Upper lobe of left lung (tissue), 6 donors: ENCODE results near the gene PSMD1. TPM values are rescaled to one million over a fixed set of nuclear protein-coding genes. Genes with fewer than 3 reads are reported as not detected.
A peak's percentile ranks its signal among the peaks of the same experiment; 100 is the strongest.

Experiments used
- ATAC-seq, 2 donors: fragments of 200-7000 bp; cut with Tn5 transposase; one replicate each; pipeline ENCODE4 v1.9.1; 2022; ENCODE audit warnings: mild to moderate bottlenecking in 2 of 2, moderate library complexity in 2 of 2; ENCODE audit not compliant: low FRiP score in 2 of 2
- DNase-seq, 2 donors: peaks; one replicate each; pipeline ENCODE4 v3.0.0-alpha.2; 2019 to 2020
- H3K27ac ChIP-seq, 4 donors: fragments of 200-600 bp; sonication (generic); one replicate each; pipeline ENCODE4 v1.5.1; 2016 to 2019
- H3K27me3 ChIP-seq, 4 donors: fragments of 200-600 bp; sonication (generic); one replicate each; pipeline ENCODE4 v1.5.1; 2017 to 2019
- H3K36me3 ChIP-seq, 4 donors: fragments of 200-600 bp; sonication (generic); one replicate each; pipeline ENCODE4 v1.5.1; 2016 to 2019
- H3K4me1 ChIP-seq, 4 donors: fragments of 200-600 bp; sonication (generic); one replicate each; pipeline ENCODE4 v1.5.1; 2018 to 2019
- H3K4me3 ChIP-seq, 4 donors: fragments of 200-600 bp; sonication (generic); one replicate each; pipeline ENCODE4 v1.5.1; 2017 to 2019; ENCODE audit warnings: mild to moderate bottlenecking in 2 of 4, moderate library complexity in 1 of 4
- H3K9me3 ChIP-seq, 4 donors: fragments of 200-600 bp; sonication (generic); one replicate each; pipeline ENCODE4 v1.5.1; 2018 to 2019
- CTCF ChIP-seq, 6 experiments: fragments of 450-650 bp in 4 of 6; fragments of 200-600 bp in 2 of 6; sonication (generic) in 2 of 6; IDR thresholded peaks; one replicate each; pipeline ENCODE4 v1.5.1; 2016 to 2019; ENCODE audit warnings: antibody characterized with exemption in 6 of 6
- EP300 ChIP-seq, 4 donors: sonication (generic); formaldehyde crosslinking; IDR thresholded peaks; one replicate each; pipeline ENCODE4 v1.5.1; 2017; ENCODE audit warnings: antibody characterized with exemption in 4 of 4, control low read depth in 2 of 4
- POLR2A ChIP-seq, 4 donors: fragments of 450-650 bp; IDR thresholded peaks; one replicate each; pipeline ENCODE4 v1.5.1; 2016 to 2017; ENCODE audit warnings: antibody characterized with exemption in 4 of 4, mild to moderate bottlenecking in 2 of 4
- POLR2AphosphoS5 ChIP-seq, 2 donors: sonication (generic); formaldehyde crosslinking; IDR thresholded peaks; one replicate each; pipeline ENCODE4 v1.5.1; 2017; ENCODE audit warnings: antibody characterized with exemption in 2 of 2
- WGBS, 2 donors: methylation state at CpG; one replicate each; pipeline ENCODE4 v1.1.5; 2017 to 2018; 5-methylcytosine and 5-hydroxymethylcytosine counted together
- total RNA-seq, 6 donors: library from RNA; depleted of rRNA in 4 of 6; stranded (reverse); fragments of >200 nt in 4 of 6; gene quantifications; one replicate each; pipeline versions ENCODE4 v1.1.0 to v1.2.1, GENCODE V29; 2016 to 2021
- donor health status: DM: no; HTN: no; CAD: no; lungs with moderate emphysema.
- donor health status: DM: no; HTN: yes; CAD: no; lungs with severe emphysema.

Gene PSMD1
- total RNA-seq, 6 donors from 2014 or later, result 24.6 to 68.1 (median 57.0) TPM

- H3K4me1 ChIP-seq, result peaks cover 22 to 33% (median 24%) of the 10 kb centered on the region in 4 donors
- no peaks in the 10 kb centered on the region for H3K27me3 ChIP-seq
- peak overlapping the region in 3 of 4 donors; percentile 17 to 74 (median 33) for H3K27ac ChIP-seq
- H3K4me3 ChIP-seq, result no peak overlapping the region
- DNase-seq, result no peak
- 80 to 84% methylated on average over 8 of the region's 8 CpGs for WGBS, 2 donors
- H3K9me3 ChIP-seq, result no peaks in the 10 kb centered on the region
- TF ChIP-seq POLR2A (IDR thresholded peaks at IDR 0.05) (no peak), EP300 (IDR thresholded peaks at IDR 0.05) (no peak), CTCF (IDR thresholded peaks at IDR 0.05) (no peak), POLR2AphosphoS5 (IDR thresholded peaks at IDR 0.05) (no peak)
- ATAC-seq, result no peak
- no peaks in the 10 kb centered on the region for H3K36me3 ChIP-seq
Measured at GRCh38 chr2:231182513-231182899, 125.8 kb downstream of the PSMD1 start.

- no peak for TF ChIP-seq EP300 (IDR thresholded peaks at IDR 0.05)
- no peak for TF ChIP-seq POLR2AphosphoS5 (IDR thresholded peaks at IDR 0.05)
- no peak for TF ChIP-seq CTCF (IDR thresholded peaks at IDR 0.05)
- TF ChIP-seq POLR2A (IDR thresholded peaks at IDR 0.05), result no peak
- DNase-seq, result no peak
- H3K27me3 ChIP-seq, result no peaks in the 10 kb centered on the region
- no peaks in the 10 kb centered on the region for H3K36me3 ChIP-seq
- H3K4me1 ChIP-seq, result peaks cover 22 to 33% (median 24%) of the 10 kb centered on the region in 4 donors
- H3K9me3 ChIP-seq, result no peaks in the 10 kb centered on the region
- H3K4me3 ChIP-seq, result no peak overlapping the region
- WGBS, 2 donors, result 93 to 94% methylated on average over 8 of the region's 8 CpGs
- no peak for ATAC-seq
- no peak overlapping the region for H3K27ac ChIP-seq
Measured at GRCh38 chr2:231183851-231184250, 127.2 kb downstream of the PSMD1 start.

- Histone ChIP-seq H3K27ac (no peak overlapping the region), H3K4me1 (peaks cover 22 to 33% (median 24%) of the 10 kb centered on the region in 4 donors), H3K9me3 (no peaks in the 10 kb centered on the region), H3K27me3 (no peaks in the 10 kb centered on the region), H3K4me3 (no peak overlapping the region), H3K36me3 (no peaks in the 10 kb centered on the region)
- WGBS, 2 donors, result 90 to 98% methylated on average over 1 to 4 of the region's 4 CpGs
- DNase-seq, result no peak
- ATAC-seq, result no peak
- no peak for TF ChIP-seq POLR2AphosphoS5 (IDR thresholded peaks at IDR 0.05)
- no peak for TF ChIP-seq CTCF (IDR thresholded peaks at IDR 0.05)
- TF ChIP-seq POLR2A (IDR thresholded peaks at IDR 0.05), result no peak
- no peak for TF ChIP-seq EP300 (IDR thresholded peaks at IDR 0.05)
Measured at GRCh38 chr2:231184319-231184718, 127.7 kb downstream of the PSMD1 start.

GRCh38 chr2:231185050-231185725 is 128.5 kb downstream of the PSMD1 start:
- H3K36me3 ChIP-seq, result no peaks in the 10 kb centered on the region
- TF ChIP-seq EP300 (IDR thresholded peaks at IDR 0.05) (no peak), POLR2A (IDR thresholded peaks at IDR 0.05) (no peak), POLR2AphosphoS5 (IDR thresholded peaks at IDR 0.05) (no peak), CTCF (IDR thresholded peaks at IDR 0.05) (no peak)
- H3K9me3 ChIP-seq, result no peaks in the 10 kb centered on the region
- DNase-seq (no peak), ATAC-seq (no peak)
- no peak overlapping the region for H3K4me3 ChIP-seq
- H3K27me3 ChIP-seq, result no peaks in the 10 kb centered on the region
- 59 to 69% methylated on average over 4 to 11 of the region's 11 CpGs for WGBS, 2 donors
- H3K27ac ChIP-seq, result peak overlapping the region; percentile 37 to 55 (median 46)
- H3K4me1 ChIP-seq, result peaks cover 27 to 38% (median 28%) of the 10 kb centered on the region in 4 donors

GRCh38 chr2:231185886-231186285 is 129.2 kb downstream of the PSMD1 start:
- Histone ChIP-seq H3K27me3 (no peaks in the 10 kb centered on the region), H3K27ac (peak overlapping the region in 3 of 4 donors; percentile 37 to 55 (median 47)), H3K36me3 (no peaks in the 10 kb centered on the region), H3K9me3 (no peaks in the 10 kb centered on the region), H3K4me3 (no peak overlapping the region), H3K4me1 (peaks cover 29 to 45% (median 34%) of the 10 kb centered on the region in 4 donors)
- ATAC-seq (no peak), DNase-seq (no peak)
- 54 to 69% methylated on average over 2 to 4 of the region's 4 CpGs for WGBS, 2 donors
- TF ChIP-seq POLR2A (IDR thresholded peaks at IDR 0.05) (no peak), POLR2AphosphoS5 (IDR thresholded peaks at IDR 0.05) (no peak), CTCF (IDR thresholded peaks at IDR 0.05) (no peak), EP300 (IDR thresholded peaks at IDR 0.05) (no peak)
